C4-2B (cell line): ENCODE data around the gene TMEM38A.

Experiments
- ZFX ChIP-seq: fragments of 450-650 bp; IDR thresholded peaks from 2 replicates; pipeline ENCODE4 v1.6.1; 2017
- TF ChIP-seq, protein P1 (sequence below): fragments of 450-650 bp; conservative IDR thresholded peaks from 2 replicates; pipeline ENCODE4 v1.5.1; 2017; ENCODE audit warnings: mild to moderate bottlenecking

DNA sequence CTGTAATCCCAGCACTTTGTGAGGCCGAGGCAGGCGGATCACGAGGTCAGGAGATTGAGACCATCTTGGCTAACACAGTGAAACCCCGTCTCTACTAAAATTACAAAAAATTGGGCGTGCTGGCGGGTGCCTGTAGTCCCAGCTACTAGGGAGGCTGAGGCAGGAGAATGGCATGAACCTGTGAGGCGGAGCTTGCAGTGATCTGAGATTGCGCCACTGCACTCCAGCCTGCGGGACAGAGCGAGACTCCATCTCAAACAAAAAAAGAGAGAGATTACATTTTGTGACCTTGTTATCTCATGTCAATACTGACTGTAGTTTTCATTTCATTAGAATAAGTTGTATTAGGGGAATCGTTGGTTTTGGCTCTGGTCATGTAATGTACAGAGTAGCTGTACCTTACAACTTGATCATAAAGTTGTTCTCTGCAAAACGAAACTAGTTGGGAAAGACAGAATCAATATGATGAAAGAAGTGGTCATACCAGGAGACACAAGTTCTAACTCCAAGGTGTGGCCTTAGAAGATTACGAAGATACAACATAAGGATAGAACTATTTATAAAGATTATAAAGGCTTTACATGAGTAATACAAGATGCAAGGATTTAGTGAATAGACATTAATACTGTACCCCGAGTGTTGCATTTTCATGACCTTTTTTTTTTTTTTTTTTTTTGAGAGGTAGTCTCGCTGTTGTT is 15.3 kb downstream of the TMEM38A start:
- TF ChIP-seq, protein P1, sequence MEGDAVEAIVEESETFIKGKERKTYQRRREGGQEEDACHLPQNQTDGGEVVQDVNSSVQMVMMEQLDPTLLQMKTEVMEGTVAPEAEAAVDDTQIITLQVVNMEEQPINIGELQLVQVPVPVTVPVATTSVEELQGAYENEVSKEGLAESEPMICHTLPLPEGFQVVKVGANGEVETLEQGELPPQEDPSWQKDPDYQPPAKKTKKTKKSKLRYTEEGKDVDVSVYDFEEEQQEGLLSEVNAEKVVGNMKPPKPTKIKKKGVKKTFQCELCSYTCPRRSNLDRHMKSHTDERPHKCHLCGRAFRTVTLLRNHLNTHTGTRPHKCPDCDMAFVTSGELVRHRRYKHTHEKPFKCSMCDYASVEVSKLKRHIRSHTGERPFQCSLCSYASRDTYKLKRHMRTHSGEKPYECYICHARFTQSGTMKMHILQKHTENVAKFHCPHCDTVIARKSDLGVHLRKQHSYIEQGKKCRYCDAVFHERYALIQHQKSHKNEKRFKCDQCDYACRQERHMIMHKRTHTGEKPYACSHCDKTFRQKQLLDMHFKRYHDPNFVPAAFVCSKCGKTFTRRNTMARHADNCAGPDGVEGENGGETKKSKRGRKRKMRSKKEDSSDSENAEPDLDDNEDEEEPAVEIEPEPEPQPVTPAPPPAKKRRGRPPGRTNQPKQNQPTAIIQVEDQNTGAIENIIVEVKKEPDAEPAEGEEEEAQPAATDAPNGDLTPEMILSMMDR: no peak
- no peak for TF ChIP-seq ZFX
